T-helper 2 cell (primary cell): ENCODE measurements around the gene EDARADD.
"Not testable (repeated sequence)": the region's sequence is repeated elsewhere in the genome, so short reads cannot be mapped to it uniquely, and the experiment has no call there.

Experiments used
- DNase-seq, 5 experiments: peaks; one replicate each; pipeline versions ENCODE4 v3.0.0 to v3.0.0-alpha.2; 2012 to 2022
- total RNA-seq, 2 donors: gene quantifications; one replicate each; lab custom pipeline; 2026; lab: John Stamatoyannopoulos, UW

The EDARADD gene
- total RNA-seq, result 3.1 to 3.7 reads per million in 2 donors

DNA sequence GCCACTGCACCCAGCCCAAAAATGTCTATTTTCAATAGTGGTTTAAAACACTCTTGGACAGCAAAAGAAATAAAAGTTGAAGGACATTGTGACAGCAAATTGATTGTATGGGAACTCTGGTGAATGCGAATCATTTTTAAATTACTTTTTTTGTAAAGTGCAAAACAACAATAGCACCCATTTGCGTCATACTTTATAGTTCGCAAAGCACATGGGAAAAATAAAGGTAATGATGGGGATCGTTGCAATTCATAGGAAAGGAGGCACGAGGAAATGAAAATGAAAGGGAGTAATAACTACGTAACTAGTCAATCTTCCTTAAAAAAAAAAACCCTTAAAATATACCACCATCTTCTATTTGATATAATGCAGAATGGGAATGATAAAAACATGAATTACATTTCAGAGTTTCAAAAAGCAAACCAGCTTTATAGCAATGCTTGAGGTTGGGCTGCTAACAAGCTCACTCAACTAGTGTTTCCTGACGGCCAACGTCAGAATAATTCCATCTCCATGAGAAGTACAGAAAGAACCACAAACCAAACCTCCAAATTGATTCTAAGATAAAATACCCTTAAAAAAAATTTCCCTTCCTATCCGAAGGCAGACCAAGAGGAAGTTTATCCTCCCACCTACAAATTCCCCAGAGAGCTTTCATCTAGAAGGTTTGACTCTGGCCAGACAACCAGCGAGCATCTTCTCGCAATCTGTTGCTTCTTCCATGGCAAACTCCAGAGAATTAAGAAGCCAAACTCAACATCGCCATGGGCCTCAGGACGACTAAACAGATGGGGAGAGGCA, at the start of gene EDARADD:
Gene EDARADD (plus strand): TSS at position 606 of the 801 bp plus-strand sequence. CDS start 159 bp downstream, at position 765.
- peak in 1 of 5 experiments; percentile 45 for DNase-seq

GRCh38 chr1:236345728-236346127, 48.4 kb upstream of the EDARADD start:
- no peak for DNase-seq

DNA sequence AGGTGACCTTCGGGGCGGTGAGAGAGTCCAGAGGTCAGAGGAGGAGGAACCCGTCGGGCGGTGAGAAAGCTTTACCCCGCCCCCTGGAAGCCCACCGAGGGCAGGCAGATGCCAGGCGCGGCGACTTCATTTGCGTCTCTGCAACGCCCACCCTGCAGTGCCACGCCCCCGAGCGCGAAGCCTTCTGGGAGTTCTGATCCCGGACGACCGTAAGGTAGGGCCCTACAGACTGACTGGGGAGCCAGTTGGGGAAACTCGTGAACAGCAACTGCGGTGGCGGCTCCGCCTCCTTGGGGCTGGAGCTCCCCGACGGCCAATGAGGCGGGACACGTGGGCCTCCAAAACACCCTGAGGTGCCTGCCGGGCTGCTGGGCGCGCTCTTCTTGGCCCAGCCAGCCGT, 46.0 kb upstream of the EDARADD start:
- DNase-seq, result no peak

DNA sequence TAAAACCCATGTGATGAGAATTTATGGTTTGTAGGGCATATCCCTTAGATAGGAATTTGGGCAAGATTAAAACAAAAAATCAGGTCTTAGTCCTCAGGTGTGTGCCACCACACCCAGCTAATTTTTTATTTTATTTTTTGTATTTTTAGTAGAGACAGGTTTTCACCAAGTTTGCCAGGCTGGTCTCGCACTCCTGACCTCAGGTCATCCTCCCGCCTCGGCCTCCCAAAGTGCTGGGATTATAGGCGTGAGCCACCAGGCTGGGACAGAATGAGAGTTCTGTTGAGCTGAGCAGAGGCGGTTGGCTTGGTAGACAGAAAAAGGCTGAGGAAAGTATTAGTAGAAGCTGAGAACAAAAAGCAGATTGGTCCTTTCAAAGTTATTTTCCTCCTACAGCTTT, 43.8 kb upstream of the EDARADD start:
- no peak for DNase-seq

GRCh38 chr1:236351875-236352573, 42.1 kb upstream of the EDARADD start:
- no peak for DNase-seq

GRCh38 chr1:236352747-236353146, 41.3 kb upstream of the EDARADD start:
- DNase-seq, result not testable (repeated sequence)

DNA sequence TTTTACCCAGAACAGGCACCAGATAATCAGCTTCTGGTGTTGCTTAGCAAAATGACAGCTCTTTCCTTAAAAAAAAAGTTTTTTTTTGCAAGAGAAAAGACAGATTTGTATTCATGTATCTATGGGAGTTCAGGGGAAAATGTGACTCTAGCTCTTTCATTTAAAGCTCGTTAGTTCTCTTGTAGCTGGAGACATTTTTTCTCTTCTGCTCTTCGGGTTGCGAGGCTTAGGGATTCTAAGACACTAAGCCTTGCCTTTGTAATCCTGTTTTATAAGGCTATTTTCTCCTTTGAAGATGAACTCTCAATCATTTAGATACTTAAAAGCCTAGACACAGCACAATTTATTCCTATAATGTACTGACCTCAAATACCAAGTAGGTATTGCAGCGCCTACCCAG, 40.3 kb upstream of the EDARADD start:
- no peak for DNase-seq

DNA sequence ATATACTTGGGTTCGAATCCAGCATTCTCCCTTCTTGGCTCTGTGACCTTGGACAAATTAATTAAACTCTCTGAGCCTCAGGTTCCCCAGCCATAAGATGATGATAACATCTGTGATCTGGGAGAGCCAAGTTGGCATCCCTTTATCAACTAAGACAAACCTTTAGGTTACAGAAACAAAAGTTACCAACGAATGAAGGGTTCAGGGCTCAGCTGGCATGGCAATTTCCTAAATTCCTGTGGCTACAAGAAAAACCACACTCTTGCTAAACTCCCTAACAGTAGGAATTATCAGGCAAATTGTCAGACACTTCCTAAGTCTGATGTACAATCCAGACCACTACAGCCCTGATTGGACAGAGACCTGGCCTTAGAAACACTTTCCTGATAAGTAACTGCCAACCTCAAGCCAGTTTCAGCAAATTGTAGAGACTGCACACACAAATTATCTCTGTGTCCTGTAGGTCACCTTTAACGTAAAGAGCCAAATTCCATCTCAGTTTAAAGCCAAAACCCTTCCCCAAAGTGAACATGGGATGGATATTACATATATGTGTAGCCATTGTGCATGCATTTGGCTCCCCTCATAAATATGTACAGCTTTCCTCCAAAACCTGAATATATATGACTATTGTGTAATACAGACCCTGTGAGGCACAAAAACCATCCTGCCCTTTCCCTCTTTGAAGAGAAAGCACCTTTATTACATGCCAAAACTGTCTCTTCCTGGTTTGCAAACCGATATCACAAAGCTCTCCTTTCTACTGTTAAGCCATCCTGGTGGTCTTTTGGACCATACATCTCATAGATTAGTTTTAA, 39.5 kb upstream of the EDARADD start:
- DNase-seq, result no peak

DNA sequence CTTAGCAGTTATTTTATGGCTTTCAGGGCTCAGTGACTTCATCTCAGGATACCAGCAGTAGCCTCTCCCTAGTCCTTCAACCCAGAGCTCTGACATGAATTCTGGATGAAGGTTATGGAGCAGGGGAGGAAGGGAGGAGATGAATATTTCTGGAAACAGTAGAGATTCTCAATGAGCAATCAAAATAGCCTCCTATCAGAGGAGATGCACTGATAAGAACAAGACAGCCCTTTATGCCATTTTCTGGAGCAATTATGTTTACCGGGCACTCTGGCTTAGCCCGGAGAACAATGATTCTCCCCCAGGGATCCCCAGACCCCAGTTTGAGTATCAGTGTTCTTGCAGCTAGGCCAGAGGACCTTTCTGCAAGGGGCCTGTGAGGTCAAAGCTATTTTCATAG, 37.9 kb upstream of the EDARADD start:
- no peak for DNase-seq

- DNase-seq, result no peak
Measured at GRCh38 chr1:236361909-236362590, 32.0 kb upstream of the EDARADD start.

- no peak for DNase-seq
Measured at GRCh38 chr1:236363237-236363636, 30.8 kb upstream of the EDARADD start.

GRCh38 chr1:236365999-236366570, 28.0 kb upstream of the EDARADD start:
- no peak for DNase-seq

DNA sequence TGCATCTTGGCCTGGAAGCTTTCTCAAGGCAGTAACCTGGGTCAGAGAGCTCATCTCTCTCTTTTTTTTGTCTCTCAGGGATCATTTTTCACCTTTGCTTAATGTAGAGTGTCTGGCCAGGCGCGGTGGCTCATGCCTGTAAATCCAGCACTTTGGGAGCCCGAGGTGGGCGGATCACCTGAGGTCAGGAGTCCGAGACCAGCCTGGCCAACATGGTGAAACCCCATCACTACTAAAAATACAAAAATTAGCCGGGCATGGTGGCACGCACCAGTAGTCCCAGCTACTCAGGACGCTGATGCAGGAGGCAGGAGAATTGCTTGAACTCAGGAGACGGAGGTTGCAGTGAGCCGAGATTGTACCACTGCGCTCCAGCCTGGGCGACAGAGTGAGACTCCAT, 27.4 kb upstream of the EDARADD start:
- DNase-seq, result not testable (repeated sequence)

DNA sequence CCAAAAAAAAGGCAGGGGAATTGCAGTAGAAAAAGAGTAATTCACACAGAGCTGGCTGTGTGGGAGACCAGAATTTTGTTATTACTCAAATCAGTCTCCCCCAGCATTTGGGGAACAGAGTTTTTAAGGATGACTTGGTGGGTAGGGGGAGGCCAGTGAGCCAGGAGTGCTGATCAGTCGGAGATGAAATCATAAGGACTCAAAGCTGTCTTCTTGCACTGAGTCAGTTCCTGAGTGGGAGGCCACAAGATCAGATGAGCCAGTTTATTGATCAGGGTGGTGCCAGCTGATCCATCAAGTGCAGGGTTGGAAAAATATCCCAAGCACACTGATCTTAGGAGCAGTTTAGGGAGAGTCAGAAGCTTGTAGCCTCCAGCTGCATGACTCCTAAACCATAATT, 23.7 kb upstream of the EDARADD start:
- DNase-seq, result peak in 1 of 5 experiments; percentile 68

GRCh38 chr1:236371083-236371482, 23.0 kb upstream of the EDARADD start:
- no peak for DNase-seq

- no peak for DNase-seq
Measured at GRCh38 chr1:236377832-236378535, 16.1 kb upstream of the EDARADD start.

DNA sequence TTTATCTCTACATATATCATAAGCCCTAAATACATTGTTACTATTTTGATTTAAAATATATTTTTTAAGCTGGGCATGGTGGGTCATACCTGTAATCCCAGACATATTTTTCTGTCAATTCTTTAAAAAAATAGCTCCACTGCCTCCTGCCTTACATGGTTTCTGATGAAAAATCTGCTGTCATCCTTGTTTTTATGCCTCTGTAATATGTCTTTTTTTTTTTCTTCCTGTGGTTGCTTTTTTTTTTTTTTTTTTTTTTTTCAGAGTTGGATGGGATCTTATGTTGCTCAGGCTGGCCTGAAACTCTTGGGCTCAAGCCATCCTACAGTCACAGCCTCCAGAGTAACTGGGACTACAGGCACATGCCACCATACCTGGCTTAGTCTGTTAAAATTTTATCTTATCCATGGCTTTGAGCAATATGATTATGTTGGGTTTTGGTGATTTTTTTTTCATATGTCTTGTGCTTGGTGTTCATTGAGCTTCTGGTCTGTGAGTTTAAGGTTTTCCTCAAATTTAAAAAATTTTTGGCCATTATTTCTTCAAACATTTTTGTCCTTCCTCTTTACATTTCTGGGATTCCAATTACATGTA, 12.4 kb upstream of the EDARADD start:
- peak in 1 of 5 experiments; percentile 17 for DNase-seq

DNA sequence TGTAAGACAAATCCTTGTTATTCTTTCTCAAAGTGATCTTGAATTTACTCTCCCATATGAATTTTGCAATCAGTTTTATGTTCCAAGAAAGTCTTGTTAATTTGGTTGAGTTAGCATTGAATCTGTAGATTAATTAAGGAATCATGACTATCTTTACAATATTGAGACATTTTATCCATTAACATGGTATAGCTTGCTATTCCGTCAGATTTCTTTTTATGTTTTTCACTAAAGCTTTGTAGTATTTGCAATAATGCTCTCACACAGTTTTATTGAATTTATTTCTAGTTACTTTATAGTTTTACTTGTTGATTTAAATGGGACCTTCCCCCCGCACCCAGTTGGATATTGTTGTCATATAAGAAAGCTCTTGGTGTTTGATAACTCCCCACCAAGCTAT, 5.8 kb upstream of the EDARADD start:
- DNase-seq, result no peak

DNA sequence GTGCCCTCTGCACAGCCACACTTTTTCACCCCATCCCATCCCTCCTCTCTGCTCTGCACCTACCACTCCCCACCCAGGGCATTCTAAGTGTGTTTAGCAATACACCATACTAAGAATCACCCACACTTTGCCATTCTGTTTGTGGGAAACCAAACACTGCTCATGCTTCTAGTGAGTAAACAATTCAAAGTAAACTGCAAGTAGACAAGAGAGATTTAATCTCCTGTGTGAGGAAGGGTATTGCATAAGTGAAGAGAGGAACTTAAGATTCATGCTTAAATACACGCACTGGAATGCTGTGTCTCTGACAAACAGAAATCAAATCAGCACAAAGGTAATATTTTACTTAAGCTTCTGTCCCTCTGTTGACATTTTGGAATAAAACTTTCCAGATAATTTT, 4.8 kb upstream of the EDARADD start:
- peak in 1 of 5 experiments; percentile 56 for DNase-seq

GRCh38 chr1:236391008-236391407, 3.1 kb upstream of the EDARADD start:
- no peak for DNase-seq

DNA sequence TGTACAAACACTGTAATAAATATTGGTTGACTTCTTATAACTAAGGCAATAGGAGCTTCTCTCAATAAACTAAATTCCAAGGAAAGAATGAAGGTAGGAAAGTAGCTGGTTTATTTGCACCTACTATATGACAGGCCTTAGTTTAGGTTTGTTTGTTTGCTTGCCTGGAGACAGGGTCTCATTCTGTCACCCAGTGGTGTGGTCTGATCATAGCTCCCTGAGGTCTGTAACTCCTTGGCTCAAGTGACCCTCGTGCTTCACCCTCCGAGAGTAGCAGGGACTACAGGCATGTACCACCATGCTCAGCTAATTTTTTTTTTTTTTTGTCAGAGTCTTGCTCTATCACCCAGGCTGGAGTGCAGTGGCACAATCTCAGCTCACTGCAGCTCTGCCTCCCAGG, 1.9 kb upstream of the EDARADD start:
- no peak for DNase-seq
